Subcutaneous abdominal adipose tissue (tissue), 5 donors: ENCODE measurements around the gene PRKACB.

Experiments
- H3K27ac ChIP-seq: one replicate; pipeline ENCODE4 v1.7.0; 2013; ENCODE audit warnings: low read depth, mild to moderate bottlenecking, inconsistent platforms, low read length, moderate library complexity
- H3K27me3 ChIP-seq, 5 donors: one replicate each; pipeline ENCODE4 v1.7.0; 2013; ENCODE audit warnings: low read length in 5 of 5, inconsistent platforms in 1 of 5; ENCODE audit not compliant: control insufficient read depth in 5 of 5, insufficient read depth in 4 of 5
- H3K36me3 ChIP-seq, 5 donors: one replicate each; pipeline ENCODE4 v1.7.0; 2013; ENCODE audit warnings: low read length in 5 of 5; ENCODE audit not compliant: control insufficient read depth in 5 of 5, insufficient read depth in 5 of 5
- H3K4me1 ChIP-seq, 5 donors: one replicate each; pipeline ENCODE4 v1.7.0; 2013; ENCODE audit warnings: low read length in 5 of 5, mild to moderate bottlenecking in 3 of 5, moderate library complexity in 1 of 5; ENCODE audit not compliant: control insufficient read depth in 5 of 5, insufficient read depth in 5 of 5
- H3K4me3 ChIP-seq, 5 donors: one replicate each; pipeline ENCODE4 v1.7.0; 2013; ENCODE audit warnings: low read length in 5 of 5, low read depth in 1 of 5
- H3K9ac ChIP-seq, 5 donors: one replicate each; pipeline ENCODE4 v1.7.0; 2013; ENCODE audit warnings: low read length in 5 of 5, mild to moderate bottlenecking in 4 of 5, moderate library complexity in 3 of 5
- H3K9me3 ChIP-seq, 5 donors: one replicate each; pipeline ENCODE4 v1.7.0; 2013; ENCODE audit warnings: low read length in 5 of 5; ENCODE audit not compliant: control insufficient read depth in 5 of 5
- donor health status: healthy.
- donor health status: healthy.
- donor health status: healthy.
- donor health status: healthy.
- donor health status: healthy.

Gene PRKACB

DNA sequence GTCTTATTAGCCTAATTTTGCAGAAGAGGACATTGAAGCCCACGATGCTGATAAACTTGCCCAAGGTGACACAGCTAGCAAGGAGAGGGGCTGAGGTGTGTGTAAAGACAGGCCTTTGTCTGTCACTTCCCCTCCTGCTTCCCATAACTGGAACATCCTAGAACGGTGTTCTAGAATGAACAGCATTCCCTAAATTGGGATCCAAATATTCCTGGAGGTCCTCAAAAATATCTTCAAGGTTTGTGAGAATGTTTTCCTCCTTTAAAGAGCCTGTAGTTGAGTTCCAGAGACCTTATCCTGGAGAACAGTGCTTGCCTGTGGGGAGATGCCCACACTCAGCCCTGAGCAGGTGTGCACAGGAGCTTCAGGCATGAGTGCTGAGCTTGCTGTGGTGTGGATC is 115.9 kb downstream of the PRKACB start:
- no peak overlapping the region for H3K9ac ChIP-seq
- no peaks in the 10 kb centered on the region for H3K4me1 ChIP-seq
- H3K9me3 ChIP-seq = no peaks in the 10 kb centered on the region
- H3K27ac ChIP-seq = no peak overlapping the region
- H3K36me3 ChIP-seq = no peaks in the 10 kb centered on the region
- no peak overlapping the region for H3K4me3 ChIP-seq
- no peaks in the 10 kb centered on the region for H3K27me3 ChIP-seq

DNA sequence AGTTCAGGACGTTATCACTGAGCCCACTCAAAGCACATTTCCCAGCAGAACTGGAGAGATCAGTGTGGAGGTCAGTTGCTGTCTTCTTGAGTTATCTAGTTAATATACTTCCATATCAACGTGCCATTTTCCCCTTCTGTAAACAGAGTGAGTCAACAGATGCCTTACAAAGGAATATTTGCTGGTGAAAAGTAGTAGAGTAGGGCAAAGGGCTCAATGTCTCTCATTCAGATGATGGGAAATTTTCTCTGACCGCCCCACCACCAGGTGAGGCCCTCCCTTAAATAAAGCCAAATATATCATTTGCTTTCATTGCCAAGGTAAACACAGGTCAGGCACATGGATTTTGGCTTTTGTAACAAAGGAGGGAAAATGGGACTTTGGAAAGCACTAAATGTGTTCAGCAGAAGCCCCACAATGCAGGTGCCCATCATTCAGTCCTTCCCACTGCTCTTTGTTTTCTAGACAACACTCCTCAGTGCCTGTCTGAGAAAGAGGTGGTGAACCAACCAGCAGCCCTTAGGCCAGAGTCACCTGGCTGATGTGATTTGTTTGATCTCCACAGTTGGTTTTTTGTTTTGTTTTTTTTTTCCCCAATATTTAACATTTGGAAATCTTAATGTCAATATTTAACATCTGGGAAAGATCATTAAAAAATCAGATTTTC is 116.9 kb downstream of the PRKACB start:
- no peaks in the 10 kb centered on the region for H3K27me3 ChIP-seq
- H3K27ac ChIP-seq = no peak overlapping the region
- no peaks in the 10 kb centered on the region for H3K9me3 ChIP-seq
- no peaks in the 10 kb centered on the region for H3K36me3 ChIP-seq
- no peaks in the 10 kb centered on the region for H3K4me1 ChIP-seq
- H3K9ac ChIP-seq = no peak overlapping the region
- H3K4me3 ChIP-seq = no peak overlapping the region

DNA sequence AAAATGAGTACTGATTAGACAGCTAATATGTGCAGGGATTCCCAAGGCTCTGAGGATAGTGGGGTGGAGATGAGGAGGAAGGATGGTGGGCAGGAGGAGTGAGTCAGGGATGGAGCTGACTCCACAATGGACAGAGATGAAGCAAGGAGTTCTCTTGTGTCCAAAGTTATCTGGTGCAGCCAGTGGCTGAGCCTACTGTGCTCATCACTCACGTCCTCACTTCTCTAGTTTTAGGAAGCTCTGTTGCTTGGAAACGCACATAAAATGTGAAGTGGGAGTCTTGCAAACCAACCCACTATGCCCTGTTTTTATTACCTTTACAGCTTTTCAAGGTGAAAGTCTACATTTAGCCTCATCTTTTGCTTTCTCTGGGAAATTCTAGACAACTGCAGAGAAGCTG is 120.9 kb downstream of the PRKACB start:
- Histone ChIP-seq H3K9ac (no peak overlapping the region), H3K27ac (no peak overlapping the region), H3K27me3 (no peaks in the 10 kb centered on the region)

DNA sequence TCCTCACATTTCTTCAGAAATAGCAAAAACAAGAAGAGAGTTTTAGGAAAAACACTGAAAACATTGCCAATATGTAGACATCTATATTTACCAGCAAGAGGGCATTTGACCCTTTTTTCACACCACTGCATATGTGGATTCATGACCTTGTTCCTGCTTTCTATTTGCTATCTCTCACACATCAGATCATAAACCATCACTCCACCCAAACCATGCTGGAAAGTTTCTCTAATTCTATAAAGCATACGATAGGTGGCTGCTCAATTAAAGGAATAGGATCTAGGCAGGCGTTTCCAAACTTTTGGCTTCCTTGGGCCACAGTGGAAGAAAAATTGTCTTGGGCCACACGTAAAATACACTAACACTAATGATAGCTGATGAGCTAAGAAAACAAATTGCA is 121.8 kb downstream of the PRKACB start:
- no peaks in the 10 kb centered on the region for H3K4me1 ChIP-seq
- no peaks in the 10 kb centered on the region for H3K9me3 ChIP-seq
- H3K36me3 ChIP-seq = no peaks in the 10 kb centered on the region
- no peaks in the 10 kb centered on the region for H3K27me3 ChIP-seq
- H3K27ac ChIP-seq = no peak overlapping the region
- H3K4me3 ChIP-seq = no peak overlapping the region
- H3K9ac ChIP-seq = no peak overlapping the region

More for the DNA sequence above, 120.9 kb downstream of the PRKACB start:
- H3K9me3 ChIP-seq = no peaks in the 10 kb centered on the region
- no peak overlapping the region for H3K4me3 ChIP-seq
- no peaks in the 10 kb centered on the region for H3K4me1 ChIP-seq
- H3K36me3 ChIP-seq = no peaks in the 10 kb centered on the region

DNA sequence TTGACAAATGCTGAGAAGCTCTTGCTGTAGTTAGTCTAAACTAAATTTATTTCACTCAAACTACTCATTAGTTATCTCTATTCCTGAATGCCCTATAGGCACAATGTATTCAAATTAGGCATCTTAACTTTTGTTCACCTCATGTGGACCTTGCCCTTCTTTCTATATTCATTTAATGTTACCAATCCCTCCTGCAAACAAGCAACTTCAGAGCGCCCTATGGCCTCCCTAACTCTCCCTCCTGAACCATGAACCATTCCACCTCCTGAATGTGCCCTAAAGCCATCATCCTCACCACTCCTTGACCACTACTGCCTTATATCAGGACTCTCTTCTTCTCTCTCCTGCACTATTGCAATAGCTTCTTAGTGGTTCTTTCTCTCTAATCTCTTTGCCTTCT is 122.7 kb downstream of the PRKACB start:
- H3K9ac ChIP-seq = no peak overlapping the region
- H3K9me3 ChIP-seq = no peaks in the 10 kb centered on the region
- H3K27ac ChIP-seq = no peak overlapping the region
- no peaks in the 10 kb centered on the region for H3K36me3 ChIP-seq
- H3K4me1 ChIP-seq = no peaks in the 10 kb centered on the region
- no peak overlapping the region for H3K4me3 ChIP-seq
- no peaks in the 10 kb centered on the region for H3K27me3 ChIP-seq

DNA sequence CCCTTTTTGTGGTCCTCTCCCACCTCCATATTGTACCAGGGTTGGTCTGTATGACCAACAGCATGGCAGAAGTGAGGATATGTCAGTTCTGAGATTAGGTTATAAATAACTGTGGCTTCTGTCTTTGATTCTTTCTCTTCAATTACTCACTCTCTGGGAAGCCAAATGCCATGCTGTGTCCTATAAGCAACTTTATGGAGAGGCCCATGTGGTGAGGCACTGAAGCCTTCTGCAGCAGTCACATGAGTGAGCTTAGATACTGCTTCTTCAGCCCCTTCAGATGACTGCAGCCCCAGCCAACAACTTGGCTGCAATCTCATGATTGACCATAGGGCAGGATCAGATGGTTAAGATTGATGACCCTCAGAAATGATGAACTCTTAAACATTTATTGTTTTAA is 123.4 kb downstream of the PRKACB start:
- Histone ChIP-seq H3K4me1 (no peaks in the 10 kb centered on the region), H3K9ac (no peak overlapping the region), H3K9me3 (no peaks in the 10 kb centered on the region), H3K36me3 (no peaks in the 10 kb centered on the region), H3K27ac (no peak overlapping the region), H3K27me3 (no peaks in the 10 kb centered on the region), H3K4me3 (no peak overlapping the region)

DNA sequence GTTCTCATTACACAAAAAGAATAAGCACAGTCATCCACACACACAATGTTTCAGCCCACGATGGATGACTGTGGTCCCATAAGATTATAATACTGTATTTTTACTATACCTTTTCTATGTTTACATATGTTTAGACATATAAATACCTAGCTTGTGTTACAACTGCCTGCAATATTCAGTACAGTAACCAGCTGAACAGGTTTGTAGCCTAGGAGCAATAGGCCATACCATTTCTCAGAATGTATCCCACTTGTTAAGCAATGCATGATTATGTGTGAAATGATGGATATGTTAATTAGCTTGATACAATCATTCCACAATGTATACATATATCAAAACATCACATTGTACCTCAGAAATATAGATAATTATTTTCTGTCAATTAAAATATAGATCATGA is 124.3 kb downstream of the PRKACB start:
- Histone ChIP-seq H3K4me1 (no peaks in the 10 kb centered on the region), H3K9me3 (no peaks in the 10 kb centered on the region), H3K27ac (no peak overlapping the region), H3K9ac (no peak overlapping the region), H3K27me3 (no peaks in the 10 kb centered on the region), H3K4me3 (no peak overlapping the region), H3K36me3 (no peaks in the 10 kb centered on the region)

DNA sequence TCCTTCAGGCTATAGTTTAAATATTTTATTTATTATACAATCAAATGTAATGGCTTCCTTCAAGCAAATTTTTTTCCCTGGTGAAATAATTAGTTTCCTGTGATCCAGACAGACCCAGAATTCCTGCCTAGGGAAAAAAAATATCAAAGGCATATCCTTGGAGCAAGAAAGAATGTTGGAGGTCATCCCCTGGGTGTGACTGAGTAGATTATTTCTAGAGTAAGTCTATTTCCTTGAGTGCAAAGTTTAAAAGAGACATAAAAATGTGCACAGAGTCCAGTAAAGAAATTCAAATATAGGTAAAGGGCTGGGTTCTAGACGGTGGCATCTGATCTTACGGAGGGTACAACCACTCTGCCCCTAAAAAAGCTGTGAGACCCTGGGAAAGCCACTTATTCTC is 125.2 kb downstream of the PRKACB start:
- Histone ChIP-seq H3K9me3 (no peaks in the 10 kb centered on the region), H3K27ac (no peak overlapping the region), H3K27me3 (no peaks in the 10 kb centered on the region), H3K36me3 (no peaks in the 10 kb centered on the region), H3K4me1 (no peaks in the 10 kb centered on the region), H3K9ac (no peak overlapping the region), H3K4me3 (no peak overlapping the region)

DNA sequence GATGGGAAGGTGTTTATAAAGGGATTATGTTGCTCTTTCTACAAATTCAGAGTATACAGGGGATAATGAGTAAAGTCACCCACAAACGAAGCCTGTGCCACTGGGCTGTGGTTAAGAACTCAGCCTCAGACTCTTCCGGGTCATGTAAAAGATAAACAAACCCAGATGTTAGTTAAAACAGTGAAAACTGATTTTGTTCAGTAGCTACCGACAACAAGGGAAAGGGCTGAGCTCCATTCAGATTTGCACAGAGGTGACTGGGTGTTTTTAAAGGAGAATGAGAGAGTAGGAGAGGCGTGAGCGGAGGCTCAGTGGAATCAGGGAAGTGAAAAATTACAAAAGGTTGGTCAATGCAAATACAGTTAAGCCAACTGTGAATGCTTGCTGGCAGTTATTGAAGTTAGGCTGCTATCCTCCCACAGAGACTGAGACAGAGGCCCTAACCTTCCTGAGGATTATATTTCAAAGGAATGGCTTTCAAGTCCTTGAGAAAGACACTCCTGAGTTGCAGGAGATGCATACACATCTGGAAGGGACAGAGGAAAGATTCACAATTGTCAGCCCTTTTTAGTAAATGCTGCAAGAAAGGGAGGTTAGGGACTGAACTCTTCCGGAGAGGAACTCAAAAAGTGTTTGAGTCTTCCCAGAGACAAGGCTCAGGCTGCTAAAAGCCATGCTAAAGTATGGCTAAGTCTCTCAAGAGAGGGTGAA is 127.5 kb downstream of the PRKACB start:
- Histone ChIP-seq H3K36me3 (no peaks in the 10 kb centered on the region), H3K4me1 (no peaks in the 10 kb centered on the region), H3K9ac (no peak overlapping the region), H3K9me3 (no peaks in the 10 kb centered on the region), H3K27me3 (peaks cover 0 to 2% (median 0%) of the 10 kb centered on the region in 5 donors), H3K4me3 (no peak overlapping the region), H3K27ac (no peak overlapping the region)

DNA sequence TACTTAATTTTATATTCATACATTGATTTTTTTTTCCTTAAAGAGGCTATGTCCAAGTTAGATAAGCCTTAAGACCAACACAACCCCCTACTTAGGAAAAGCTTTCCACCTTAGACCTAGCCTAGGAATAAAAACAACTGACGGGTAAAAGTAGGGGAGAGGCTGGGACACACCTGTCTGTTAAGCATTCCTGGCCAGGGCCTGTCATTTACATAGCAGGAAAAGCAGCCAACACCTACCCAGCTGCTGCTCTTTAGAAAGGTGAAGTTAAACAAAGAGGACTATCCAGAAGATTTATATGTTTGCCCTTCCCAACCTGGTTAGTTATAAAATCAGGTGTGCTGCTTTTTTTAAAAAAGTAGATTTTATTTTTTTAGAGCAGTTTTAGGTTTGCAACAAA is 128.3 kb downstream of the PRKACB start:
- Histone ChIP-seq H3K9me3 (no peaks in the 10 kb centered on the region), H3K27ac (no peak overlapping the region), H3K36me3 (no peaks in the 10 kb centered on the region), H3K4me1 (no peaks in the 10 kb centered on the region), H3K4me3 (no peak overlapping the region), H3K27me3 (peaks cover 0 to 2% (median 0%) of the 10 kb centered on the region in 5 donors), H3K9ac (no peak overlapping the region)
